ENCODE results near the gene ADARB2.

The ADARB2 gene

GRCh38 chr10:1608851-1609647, 128.3 kb downstream of the ADARB2 start:
- DNase-seq, result peak; percentile 26

GRCh38 chr10:1608408-1608807, 128.9 kb downstream of the ADARB2 start:
- no peak for DNase-seq

GRCh38 chr10:1607466-1607865, 129.9 kb downstream of the ADARB2 start:
- no peak for DNase-seq

GRCh38 chr10:1605999-1606940, 131.1 kb downstream of the ADARB2 start:
- no peak for DNase-seq

- no peak for DNase-seq
Observed at GRCh38 chr10:1605121-1605520, 132.2 kb downstream of the ADARB2 start.

GRCh38 chr10:1604246-1604645, 133.1 kb downstream of the ADARB2 start:
- DNase-seq, result no peak

- no peak for DNase-seq
Observed at GRCh38 chr10:1603181-1603580, 134.1 kb downstream of the ADARB2 start.

- no peak for DNase-seq
Observed at GRCh38 chr10:1602037-1602484, 135.3 kb downstream of the ADARB2 start.

- DNase-seq, result no peak
Observed at GRCh38 chr10:1601406-1601805, 135.9 kb downstream of the ADARB2 start.

- no peak for DNase-seq
Observed at GRCh38 chr10:1600861-1601260, 136.5 kb downstream of the ADARB2 start.

- no peak for DNase-seq
Observed at GRCh38 chr10:1598393-1599153, 138.8 kb downstream of the ADARB2 start.

- DNase-seq, result no peak
Observed at GRCh38 chr10:1597370-1598146, 139.8 kb downstream of the ADARB2 start.

GRCh38 chr10:1596482-1597099, 140.7 kb downstream of the ADARB2 start:
- no peak for DNase-seq

GRCh38 chr10:1595726-1596125, 141.6 kb downstream of the ADARB2 start:
- DNase-seq, result no peak

GRCh38 chr10:1595242-1595600, 142.1 kb downstream of the ADARB2 start:
- no peak for DNase-seq

- DNase-seq, result no peak
Observed at GRCh38 chr10:1594372-1595241, 142.7 kb downstream of the ADARB2 start.

GRCh38 chr10:1591742-1592141, 145.6 kb downstream of the ADARB2 start:
- DNase-seq, result no peak

GRCh38 chr10:1591045-1591444, 146.3 kb downstream of the ADARB2 start:
- no peak for DNase-seq

- no peak for DNase-seq
Observed at GRCh38 chr10:1589257-1589656, 148.1 kb downstream of the ADARB2 start.

GRCh38 chr10:1582739-1583138, 154.6 kb downstream of the ADARB2 start:
- no peak for DNase-seq

GRCh38 chr10:1581189-1581588, 156.1 kb downstream of the ADARB2 start:
- DNase-seq, result no peak
